HG03565 (cell line): ENCODE results near the gene CES2.
"Not testable (repeated sequence)": the region's sequence is repeated elsewhere in the genome, so short reads cannot be mapped to it uniquely, and the experiment has no call there.

Experiments
- ATAC-seq: cut with Tn5 transposase; IDR thresholded peaks from one replicate; pipeline ENCODE4 v1.9.1; 2021; ENCODE audit warnings: mild to moderate bottlenecking, moderate library complexity; ENCODE audit not compliant: unreplicated experiment

The CES2 gene

DNA sequence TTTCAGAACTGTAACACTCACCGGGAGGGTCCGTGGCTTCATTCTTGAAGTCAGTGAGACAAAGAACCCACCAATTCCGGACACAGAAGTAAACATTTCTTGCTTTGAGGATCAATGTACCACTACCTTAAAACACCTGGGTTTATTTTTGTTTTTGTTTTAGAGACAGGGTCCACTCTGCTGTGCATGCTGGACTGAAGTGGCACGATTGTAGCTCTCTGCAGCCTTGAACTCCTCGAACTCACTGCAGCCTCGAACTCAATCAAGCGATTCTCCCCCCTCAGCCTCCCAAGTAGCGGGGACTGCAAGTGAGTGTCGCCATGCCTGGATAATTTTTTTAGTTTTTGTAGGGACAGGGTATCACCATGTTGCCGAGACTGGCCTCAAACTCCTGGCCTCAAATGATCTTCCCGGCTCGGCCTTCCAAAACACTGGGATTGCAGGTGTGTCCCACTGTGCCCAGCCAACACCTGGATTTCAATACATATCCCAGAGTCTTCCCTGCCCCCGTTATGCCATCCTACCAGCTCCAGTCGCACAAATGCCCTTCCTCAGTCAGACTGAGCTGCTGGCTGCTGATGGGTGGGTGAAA, 40.1 kb downstream of the CES2 start:
- ATAC-seq: no peak

DNA sequence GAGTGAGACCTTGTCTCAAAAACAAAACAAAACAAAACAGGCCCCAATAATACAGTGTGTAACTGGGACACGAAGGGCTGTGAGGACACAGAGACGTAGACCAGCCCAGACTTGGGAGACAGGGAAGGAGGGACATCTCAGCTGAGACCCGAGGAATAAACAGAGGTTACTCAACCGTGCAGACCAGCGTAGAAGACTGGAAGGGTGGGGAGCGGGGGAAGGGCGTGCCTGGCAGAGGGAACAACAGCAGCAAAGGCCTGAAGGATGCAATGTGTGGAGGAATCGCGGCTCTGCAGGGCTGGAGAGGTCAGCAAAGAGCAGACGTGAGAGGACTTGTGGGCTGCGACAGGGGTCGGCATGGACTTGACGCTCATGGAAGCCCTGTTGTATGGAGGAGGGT, 41.4 kb downstream of the CES2 start:
- no peak for ATAC-seq

- peak; percentile 59 for ATAC-seq
Observed at GRCh38 chr16:66977341-66978113, 42.2 kb downstream of the CES2 start.

DNA sequence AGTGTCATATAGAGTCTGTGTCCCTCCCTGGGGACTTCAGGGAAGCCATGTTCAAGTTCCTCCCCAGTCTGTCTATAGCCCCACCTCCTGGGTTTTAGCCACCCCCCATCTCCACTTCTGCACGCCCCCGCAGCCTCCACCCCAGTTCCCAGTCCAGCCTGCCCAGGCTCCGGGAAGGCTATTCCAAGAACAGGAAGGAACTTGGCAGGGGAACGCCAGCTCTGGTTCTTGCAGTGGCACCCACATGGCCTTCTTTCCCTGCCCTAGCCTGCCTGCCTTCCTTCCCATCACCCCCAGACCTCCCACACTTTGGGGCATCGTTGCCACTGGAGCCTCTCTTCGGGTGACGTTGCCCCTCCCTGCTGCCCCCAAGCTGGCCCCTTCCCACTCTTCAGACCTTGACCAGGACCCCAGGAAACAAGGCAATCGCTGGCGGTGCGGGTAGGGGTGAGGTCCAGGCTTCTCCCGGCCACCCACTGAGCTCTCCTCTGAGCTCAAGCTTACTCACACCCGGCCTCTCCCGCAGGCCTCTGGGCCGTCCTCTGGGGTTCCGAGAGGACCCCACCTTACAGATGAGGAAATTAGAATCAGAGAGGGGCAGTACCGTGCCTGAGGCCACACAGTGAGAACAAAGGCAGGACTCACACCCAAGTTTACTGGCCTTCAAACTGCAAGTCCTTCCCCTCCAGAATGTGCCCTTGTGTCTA, 43.8 kb downstream of the CES2 start:
- ATAC-seq: no peak

DNA sequence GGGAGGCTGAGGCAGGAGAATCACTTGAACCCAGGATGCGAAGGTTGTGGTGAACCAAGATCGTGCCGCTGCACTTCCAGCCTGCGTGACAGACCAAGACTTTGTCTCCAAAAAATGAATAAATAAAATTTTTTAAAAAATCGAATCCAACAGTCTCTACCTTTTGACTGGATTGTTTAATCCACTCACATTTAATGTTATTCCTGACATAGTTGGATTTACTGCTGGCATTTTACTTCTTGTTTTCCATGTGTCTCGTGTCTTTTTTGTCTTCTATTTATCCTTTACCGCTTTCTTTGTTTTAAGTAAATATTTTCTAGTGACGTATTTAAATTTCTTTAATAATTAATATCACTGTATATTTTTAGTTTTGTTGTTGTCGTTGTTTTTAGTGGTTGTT, 47.7 kb downstream of the CES2 start:
- no peak for ATAC-seq

DNA sequence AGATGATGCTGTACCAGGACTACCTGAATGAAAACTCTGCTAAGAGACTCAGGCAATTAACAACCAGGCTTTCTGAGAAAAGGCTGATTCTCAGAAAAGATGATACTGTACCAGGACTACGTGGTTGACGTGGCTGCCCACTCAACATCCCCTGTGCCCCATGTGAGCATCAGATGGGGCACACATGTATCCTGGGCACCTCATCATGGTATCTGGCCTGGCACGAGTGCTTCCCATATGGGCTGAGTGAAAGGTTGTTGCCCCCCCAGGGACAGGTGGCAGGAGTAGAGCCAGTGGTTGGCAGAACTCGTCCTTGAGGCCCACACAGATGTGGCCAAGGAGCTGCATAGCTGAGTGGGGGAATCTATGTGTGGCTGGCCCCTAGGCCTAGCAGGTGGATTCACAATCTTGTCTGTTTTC, 49.6 kb downstream of the CES2 start:
- no peak for ATAC-seq

DNA sequence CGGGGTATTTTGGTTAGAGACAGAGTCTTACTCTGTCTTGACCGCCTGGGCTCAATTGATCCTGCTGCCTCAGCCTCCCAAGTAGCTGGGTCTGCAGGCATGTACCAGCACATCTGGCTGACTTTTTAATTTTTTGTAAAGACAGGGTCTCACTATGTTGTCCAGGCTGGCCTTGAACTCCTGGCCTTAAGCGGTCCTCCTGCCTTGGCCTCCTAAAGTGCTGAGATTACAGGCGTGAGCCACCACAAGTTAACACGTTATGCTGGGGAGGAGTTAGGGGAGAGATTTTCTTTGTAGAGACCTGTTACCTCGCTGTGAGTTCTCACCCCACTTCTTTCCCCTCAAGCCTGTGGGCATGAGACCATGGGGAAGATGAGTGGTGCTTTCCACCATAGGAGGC, 51.2 kb downstream of the CES2 start:
- ATAC-seq: no peak

DNA sequence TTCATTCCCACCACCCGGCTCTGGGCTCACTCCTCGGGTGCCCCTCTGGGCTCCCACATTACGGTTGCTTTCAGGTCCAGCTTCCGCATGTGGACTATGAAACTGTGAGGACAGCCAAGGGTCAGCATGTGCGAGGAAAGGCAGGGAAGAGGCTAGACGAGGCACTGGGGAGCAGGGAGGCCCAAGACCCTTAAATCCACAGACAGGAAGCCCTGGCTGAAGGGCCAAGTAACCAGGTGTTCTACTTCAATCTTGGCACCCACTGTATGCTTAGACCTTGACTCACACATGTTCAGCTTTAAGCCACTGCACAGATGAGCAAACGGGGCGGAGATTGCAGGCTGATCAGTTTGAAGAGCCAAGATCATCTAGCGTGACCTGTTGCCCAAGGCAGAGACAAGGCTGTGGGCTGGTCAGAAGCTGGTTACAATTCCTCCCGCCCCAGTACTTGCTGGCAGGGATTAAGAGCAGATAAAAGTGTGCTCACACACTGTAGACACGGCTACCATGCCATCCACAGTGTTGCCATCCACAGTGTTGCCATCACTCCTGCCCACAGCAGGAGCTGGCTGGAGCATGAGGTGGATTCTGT, 53.0 kb downstream of the CES2 start, which contains the start of gene CES4A:
TSS of gene CES4A (plus strand) at position 393 of the 592 bp plus-strand sequence. CDS start at position 577, 184 bp downstream.
- no peak for ATAC-seq

DNA sequence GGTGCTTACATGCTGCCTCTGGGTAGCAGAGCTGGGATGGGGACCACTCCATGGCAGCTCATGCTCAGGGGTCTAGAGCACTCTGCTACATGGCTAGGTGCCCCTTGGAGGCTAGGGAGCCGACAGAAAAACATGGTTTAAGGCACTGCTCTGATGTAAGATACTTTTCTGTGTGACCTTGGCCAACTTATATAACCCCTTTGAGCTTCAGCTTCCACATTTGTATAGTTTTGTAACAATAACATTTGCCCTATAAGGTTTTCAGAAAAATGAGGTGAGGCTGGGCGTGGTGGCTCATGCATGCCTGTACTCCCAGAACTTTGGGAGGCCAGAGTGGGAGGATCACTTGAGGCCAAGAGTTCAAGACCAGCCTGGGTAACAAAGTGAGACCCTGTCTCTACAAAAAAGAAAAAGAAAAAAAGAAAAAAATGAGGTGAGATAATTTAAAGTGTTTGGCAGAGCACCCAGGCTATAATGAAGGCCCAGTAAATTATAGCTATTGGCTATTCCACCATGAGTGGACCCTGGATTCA, 56.3 kb downstream of the CES2 start:
- no peak for ATAC-seq

- ATAC-seq: not testable (repeated sequence)
Observed at GRCh38 chr16:66993558-66993957, 58.2 kb downstream of the CES2 start.
